Ovary (tissue), 9 donors: ENCODE measurements around the gene LRRC4C. TPM values are rescaled to one million over a fixed set of nuclear protein-coding genes. Genes with fewer than 3 reads are reported as not detected.

Experiments used
- DNase-seq, 5 donors: peaks; one replicate each; pipeline ENCODE4 v3.0.0-alpha.2; 2019 to 2020
- H3K27ac ChIP-seq, 2 donors: fragments of 200-600 bp; one replicate each; pipeline versions ENCODE4 v1.5.1 to v1.8.0; 2019 to 2022
- H3K27me3 ChIP-seq: fragments of 200-600 bp; one replicate; pipeline ENCODE4 v1.8.0; 2022
- H3K36me3 ChIP-seq: fragments of 200-600 bp; sonication (generic); one replicate; pipeline ENCODE4 v1.5.1; 2019
- H3K4me1 ChIP-seq: one replicate; pipeline ENCODE4 v1.8.1; 2013; ENCODE audit warnings: mild to moderate bottlenecking, moderate library complexity; ENCODE audit not compliant: insufficient read depth
- H3K4me3 ChIP-seq: fragments of 200-600 bp; sonication (generic); one replicate; pipeline ENCODE4 v1.5.1; 2017
- H3K9me3 ChIP-seq, 2 donors: fragments of 200-600 bp in 1 of 2; sonication (generic) in 1 of 2; one replicate each; pipeline versions ENCODE4 v1.5.1 to v1.8.1; 2013 to 2019; ENCODE audit warnings: mild to moderate bottlenecking in 1 of 2, moderate library complexity in 1 of 2
- CTCF ChIP-seq, 3 donors: fragments of 450-650 bp in 2 of 3; fragments of 200-600 bp in 1 of 3; IDR thresholded peaks; one replicate each; pipeline versions ENCODE4 v1.5.1 to v1.8.0; 2016 to 2022; ENCODE audit warnings: antibody characterized with exemption in 3 of 3, mild to moderate bottlenecking in 1 of 3
- EP300 ChIP-seq: sonication (generic); formaldehyde crosslinking; IDR thresholded peaks from one replicate; pipeline ENCODE4 v1.6.1; 2017; ENCODE audit warnings: antibody characterized with exemption
- POLR2A ChIP-seq: fragments of 450-650 bp; IDR thresholded peaks from one replicate; pipeline ENCODE4 v1.6.1; 2017; ENCODE audit warnings: antibody characterized with exemption, mild to moderate bottlenecking, moderate library complexity
- WGBS, 3 donors: extraction: QIAGEN DNeasy Blood & Tissue Kit in 1 of 3; methylation state at CpG; one replicate each; pipeline versions ENCODE4 v1.1.5 to v1.1.7; 2013 to 2017; 5-methylcytosine and 5-hydroxymethylcytosine counted together
- intact Hi-C, 4 donors: fragments of 100-400 bp; cut with DNase I; formaldehyde crosslinking; loops; one replicate each; pipeline versions ENCODE4 v1.11.0 to v1.15.1; 2022 to 2023
- polyA plus RNA-seq, 2 donors: library from polyadenylated mRNA; stranded (reverse); fragments of 200-250 nt in 1 of 2; fragments of 350-450 nt in 1 of 2; fragmentation: Illumina TruSeq in 1 of 2; extraction: RNeasy Lipid Tissue Mini Kit (QIAGEN cat#74804) in 1 of 2; gene quantifications; one replicate each; pipeline ENCODE4 v1.2.3, GENCODE V29; 2013 to 2014
- total RNA-seq, 7 donors: library from RNA; depleted of rRNA in 2 of 7; stranded (reverse); fragments of >200 nt in 2 of 7; fragmentation: NEBNext Ultra II Directional in 3 of 7; extraction: Animal tissue kit (Norgen Biotek cat#: 25700) in 3 of 7; gene quantifications; one replicate each; pipeline versions ENCODE4 v1.1.0 to v1.2.4, GENCODE V29; 2016 to 2023
- donor health status: DM: no; HTN: no; CAD: no; lungs with moderate emphysema.
- donor health status: DM: no; HTN: no; CAD: no.
- donor health status: Bipolar disorder and iron deficiency.
- donor health status: DM: yes; HTN: yes; CAD: no.
- donor health status: DM: no; HTN: no; CAD: no.
- donor health status: DM: yes; HTN: yes; CAD: no.

LRRC4C gene
- total and polyA plus RNA-seq, 9 donors, result 0.15 to 12.5 (median 0.78) TPM

- no peaks in the 10 kb centered on the region for H3K36me3 ChIP-seq
- H3K4me1 ChIP-seq, result no peaks in the 10 kb centered on the region
- no peak overlapping the region for H3K4me3 ChIP-seq
- no peak for DNase-seq
- no peak overlapping the region for H3K27ac ChIP-seq
- no peaks in the 10 kb centered on the region for H3K27me3 ChIP-seq
- WGBS, 3 donors, result 42 to 50% (median 43%) methylated on average over 10 of the region's 10 CpGs
- no peaks in the 10 kb centered on the region for H3K9me3 ChIP-seq
- intact Hi-C loops, result no loop called here
- TF ChIP-seq EP300, result no peak
- TF ChIP-seq CTCF (IDR thresholded peaks at IDR 0.05), result no peak
- TF ChIP-seq POLR2A, result no peak
These were observed 737.2 kb downstream of the LRRC4C start for GRCh38 chr11:40722179-40722795.

GRCh38 chr11:40716344-40717130, 742.9 kb downstream of the LRRC4C start:
- Histone ChIP-seq H3K27me3 (no peaks in the 10 kb centered on the region), H3K4me1 (no peaks in the 10 kb centered on the region), H3K4me3 (no peak overlapping the region), H3K9me3 (no peaks in the 10 kb centered on the region), H3K27ac (no peak overlapping the region), H3K36me3 (no peaks in the 10 kb centered on the region)
- TF ChIP-seq POLR2A, result no peak
- TF ChIP-seq EP300, result no peak
- no peak for TF ChIP-seq CTCF (IDR thresholded peaks at IDR 0.05)
- intact Hi-C loops, result no loop called here
- 43 to 46% (median 44%) methylated on average over 3 of the region's 3 CpGs for WGBS, 3 donors
- DNase-seq, result no peak

- H3K36me3 ChIP-seq, result no peaks in the 10 kb centered on the region
- TF ChIP-seq EP300 (no peak), CTCF (IDR thresholded peaks at IDR 0.05) (no peak), POLR2A (no peak)
- 84 to 91% (median 87%) methylated on average over 4 of the region's 4 CpGs for WGBS, 3 donors
- intact Hi-C loops, result no loop called here
- no peak overlapping the region for H3K27ac ChIP-seq
- no peaks in the 10 kb centered on the region for H3K9me3 ChIP-seq
- no peaks in the 10 kb centered on the region for H3K4me1 ChIP-seq
- no peak overlapping the region for H3K4me3 ChIP-seq
- no peak for DNase-seq
- H3K27me3 ChIP-seq, result no peaks in the 10 kb centered on the region
These were observed 746.4 kb downstream of the LRRC4C start for GRCh38 chr11:40713083-40713482.

GRCh38 chr11:40701027-40701426, 758.4 kb downstream of the LRRC4C start:
- no peak for DNase-seq
- Histone ChIP-seq H3K27ac (no peak overlapping the region), H3K27me3 (no peaks in the 10 kb centered on the region), H3K4me3 (no peak overlapping the region), H3K9me3 (no peaks in the 10 kb centered on the region), H3K36me3 (no peaks in the 10 kb centered on the region), H3K4me1 (no peaks in the 10 kb centered on the region)
- 40 to 87% (median 86%) methylated on average over 2 of the region's 2 CpGs for WGBS, 3 donors
- no peak for TF ChIP-seq EP300
- no peak for TF ChIP-seq CTCF (IDR thresholded peaks at IDR 0.05)
- TF ChIP-seq POLR2A, result no peak
- intact Hi-C loops, result no loop called here
